ENCODE data around the gene CD226.
"Not testable (repeated sequence)": the region's sequence is repeated elsewhere in the genome, so short reads cannot be mapped to it uniquely, and the experiment has no call there.

Gene CD226

GRCh38 chr18:69947361-69948133 is at the start of gene CD226:
Gene CD226 (minus strand): TSS chr18:69947873. CDS start chr18:69947406, 467 bp downstream.
- no peak for DNase-seq (ENCODE audit: low read depth)

GRCh38 chr18:69996951-69997798 is 49.5 kb upstream of the CD226 start:
- no peak for DNase-seq (ENCODE audit: low read depth)

- no peak for DNase-seq (ENCODE audit: low read depth)
Measured at GRCh38 chr18:69996417-69996816, 48.7 kb upstream of the CD226 start.

GRCh38 chr18:69995774-69996173 is 48.1 kb upstream of the CD226 start:
- no peak for DNase-seq (ENCODE audit: low read depth)

- no peak for DNase-seq (ENCODE audit: low read depth)
Measured at GRCh38 chr18:69992776-69993175, 45.1 kb upstream of the CD226 start.

GRCh38 chr18:69987870-69988269 is 40.2 kb upstream of the CD226 start:
- no peak for DNase-seq (ENCODE audit: low read depth)

GRCh38 chr18:69985239-69985638 is 37.6 kb upstream of the CD226 start:
- DNase-seq (ENCODE audit: low read depth) = no peak

GRCh38 chr18:69982417-69982816 is 34.7 kb upstream of the CD226 start:
- DNase-seq (ENCODE audit: low read depth) = no peak

GRCh38 chr18:69981948-69982347 is 34.3 kb upstream of the CD226 start:
- no peak for DNase-seq (ENCODE audit: low read depth)

- no peak for DNase-seq (ENCODE audit: low read depth)
Measured at GRCh38 chr18:69980982-69981804, 33.5 kb upstream of the CD226 start.

- DNase-seq (ENCODE audit: low read depth) = no peak
Measured at GRCh38 chr18:69980509-69980908, 32.8 kb upstream of the CD226 start.

GRCh38 chr18:69978732-69979715 is 31.4 kb upstream of the CD226 start:
- no peak for DNase-seq (ENCODE audit: low read depth)

GRCh38 chr18:69975294-69975693 is 27.6 kb upstream of the CD226 start:
- DNase-seq (ENCODE audit: low read depth) = not testable (repeated sequence)

GRCh38 chr18:69974365-69974764 is 26.7 kb upstream of the CD226 start:
- peak; percentile 43 for DNase-seq (ENCODE audit: low read depth)

- peak; percentile 79 for DNase-seq (ENCODE audit: low read depth)
Measured at GRCh38 chr18:69969491-69969890, 21.8 kb upstream of the CD226 start.

GRCh38 chr18:69968039-69968438 is 20.4 kb upstream of the CD226 start:
- DNase-seq (ENCODE audit: low read depth) = no peak

GRCh38 chr18:69963196-69963595 is 15.5 kb upstream of the CD226 start:
- DNase-seq (ENCODE audit: low read depth) = no peak

- DNase-seq (ENCODE audit: low read depth) = no peak
Measured at GRCh38 chr18:69961718-69962117, 14.0 kb upstream of the CD226 start.

- DNase-seq (ENCODE audit: low read depth) = no peak
Measured at GRCh38 chr18:69958422-69958821, 10.7 kb upstream of the CD226 start.

GRCh38 chr18:69957747-69958146 is 10.1 kb upstream of the CD226 start:
- DNase-seq (ENCODE audit: low read depth) = no peak

Measured in fibroblast of gingiva (primary cell).